GM23248 (cell line): Measurements from ENCODE around the gene MBD1. TPM values are rescaled to one million over a fixed set of nuclear protein-coding genes. Genes with fewer than 3 reads are reported as not detected.

Experiments used
- DNase-seq: peaks from one replicate; pipeline ENCODE4 v3.0.0-alpha.2; 2015
- H2AFZ ChIP-seq: fragments of 200-600 bp; sonication (generic); 2 replicates; pipeline ENCODE4 v1.6.1; 2016; ENCODE audit warnings: antibody characterized with exemption
- H3F3A ChIP-seq: fragments of 200-600 bp; sonication (generic); 2 replicates; pipeline ENCODE4 v1.6.1; 2016; ENCODE audit warnings: mild to moderate bottlenecking, antibody characterized with exemption, mixed run types; ENCODE audit not compliant: insufficient read depth
- H3K27ac ChIP-seq: fragments of 200-600 bp; sonication (generic); 2 replicates; pipeline ENCODE4 v1.5.1; 2016; ENCODE audit warnings: mild to moderate bottlenecking
- H3K27me3 ChIP-seq: fragments of 200-600 bp; sonication (generic); replicated peaks from 2 replicates; pipeline ENCODE4 v1.6.1; 2016; ENCODE audit warnings: mild to moderate bottlenecking; ENCODE audit not compliant: insufficient read depth
- H3K36me3 ChIP-seq: fragments of 200-600 bp; sonication (generic); 2 replicates; pipeline ENCODE4 v1.6.1; 2016; ENCODE audit warnings: low read depth, mild to moderate bottlenecking
- H3K4me1 ChIP-seq: fragments of 200-600 bp; sonication (generic); 2 replicates; pipeline ENCODE4 v1.6.1; 2016; ENCODE audit warnings: mild to moderate bottlenecking; ENCODE audit not compliant: insufficient read depth
- H3K4me2 ChIP-seq: fragments of 200-600 bp; sonication (generic); one replicate; pipeline ENCODE4 v1.6.1; 2016; ENCODE audit warnings: mild to moderate bottlenecking; ENCODE audit not compliant: unreplicated experiment
- H3K4me3 ChIP-seq: fragments of 200-600 bp; sonication (generic); 2 replicates; pipeline ENCODE4 v1.5.1; 2016; ENCODE audit warnings: mild to moderate bottlenecking
- H3K79me2 ChIP-seq: fragments of 200-600 bp; sonication (generic); 2 replicates; pipeline ENCODE4 v1.6.1; 2016; ENCODE audit warnings: mild to moderate bottlenecking; ENCODE audit not compliant: insufficient read depth
- H3K9ac ChIP-seq: fragments of 200-600 bp; sonication (generic); 2 replicates; pipeline ENCODE4 v1.6.1; 2016; ENCODE audit warnings: mild to moderate bottlenecking
- H3K9me2 ChIP-seq: fragments of 200-600 bp; sonication (generic); 2 replicates; pipeline ENCODE4 v1.6.1; 2016; ENCODE audit warnings: mixed run types, mild to moderate bottlenecking, moderate library complexity; ENCODE audit not compliant: insufficient read depth
- H3K9me3 ChIP-seq: fragments of 200-600 bp; sonication (generic); one replicate; pipeline ENCODE4 v1.6.1; 2017; ENCODE audit warnings: low read depth
- H4K20me1 ChIP-seq: fragments of 200-600 bp; sonication (generic); 2 replicates; pipeline ENCODE4 v1.6.0; 2016; ENCODE audit not compliant: insufficient read depth
- EZH2 ChIP-seq: fragments of 200-600 bp; sonication (generic); IDR thresholded peaks from 2 replicates; pipeline ENCODE4 v1.6.1; 2018; ENCODE audit warnings: antibody characterized with exemption, mild to moderate bottlenecking; ENCODE audit not compliant: insufficient read depth, poor library complexity, severe bottlenecking
- EZH2phosphoT487 ChIP-seq: fragments of 200-600 bp; sonication (generic); IDR thresholded peaks from 2 replicates; pipeline ENCODE4 v1.6.1; 2018; ENCODE audit warnings: antibody characterized with exemption, moderate library complexity, mild to moderate bottlenecking, low read depth; ENCODE audit not compliant: insufficient read depth
- WGBS, 2 experiments: methylation state at CpG; one replicate each; pipeline ENCODE4 v1.1.6; 2015 to 2017; ENCODE audit warnings: low lambda C conversion rate in 2 of 2, low coverage in 1 of 2; ENCODE audit errors: missing lambda C conversion rate in 2 of 2; 5-methylcytosine and 5-hydroxymethylcytosine counted together
- in situ Hi-C: fragments of 300-500 bp; cut with MboI; formaldehyde crosslinking; loops from 2 replicates; pipeline ENCODE4 v1.15.0; 2020
- polyA plus RNA-seq: library from polyadenylated mRNA; unstranded; fragments of >200 nt; fragmentation: Nextera tagmentation; extraction: Ambion mirVana; gene quantifications from 2 replicates; pipeline ENCODE4 v1.2.1, GENCODE V29; 2016
- total RNA-seq: library from RNA; depleted of rRNA; stranded (reverse); fragments of >200 nt; shearing (Covaris generic); gene quantifications from 2 replicates; pipeline ENCODE4 v1.2.3, GENCODE V29; 2014

The MBD1 gene
- total and polyA plus RNA-seq, 2 experiments from 2014 or later, result 36.2 to 68.0 TPM

GRCh38 chr18:50281972-50282520 is 723 bp upstream of the MBD1 start:
- no peak for TF ChIP-seq EZH2
- TF ChIP-seq EZH2phosphoT487, result no peak
- in situ Hi-C loops, result no loop called here
- WGBS, 2 experiments, result 34 to 40% methylated on average over 14 to 35 of the region's 35 CpGs

GRCh38 chr18:50280707-50281294 is 522 bp downstream of the MBD1 start:
- Histone ChIP-seq H3K9ac (peak overlapping the region; percentile 94), H3K9me2 (no peaks in the 10 kb centered on the region), H3K36me3 (peaks cover 13% of the 10 kb centered on the region; the same call in 1 of the 2 replicates), H3K79me2 (peaks cover 57% of the 10 kb centered on the region), H3K9me3 (no peaks in the 10 kb centered on the region), H3K27ac (peak overlapping the region; percentile 74), H3F3A (0 out of 2 replicates have a peak, but pooled peaks cover 4% of the 10 kb centered on the region), H4K20me1 (no peaks in the 10 kb centered on the region), H2AFZ (peak overlapping the region; percentile 87), H3K27me3 (no peaks in the 10 kb centered on the region), H3K4me2 (peak overlapping the region; percentile 98), H3K4me1 (peaks cover 20% of the 10 kb centered on the region; the same call in 1 of the 2 replicates), H3K4me3 (peak overlapping the region; percentile 92)
- 1% methylated on average over 16 of the region's 16 CpGs for WGBS, 2 experiments
- TF ChIP-seq EZH2, result no peak
- TF ChIP-seq EZH2phosphoT487, result no peak
- in situ Hi-C loops, result no loop called here
- DNase-seq, result peak; percentile 14

More at GRCh38 chr18:50281972-50282520, 723 bp upstream of the MBD1 start:
- no peaks in the 10 kb centered on the region for H3K27me3 ChIP-seq
- H3K9ac ChIP-seq, result peak overlapping the region; percentile 94
- H3K79me2 ChIP-seq, result peaks cover 58% of the 10 kb centered on the region
- peak overlapping the region; percentile 87 for H2AFZ ChIP-seq
- peak overlapping the region; percentile 57 for H3K27ac ChIP-seq
- H3K36me3 ChIP-seq, result peaks cover under 1% of the 10 kb centered on the region; the same call in 1 of the 2 replicates
- peaks cover 20% of the 10 kb centered on the region; the same call in 1 of the 2 replicates for H3K4me1 ChIP-seq
- no peak for DNase-seq
- H3K9me2 ChIP-seq, result no peaks in the 10 kb centered on the region
- H4K20me1 ChIP-seq, result no peaks in the 10 kb centered on the region
- H3F3A ChIP-seq, result 0 out of 2 replicates have a peak, but pooled peaks cover 4% of the 10 kb centered on the region
- H3K9me3 ChIP-seq, result no peaks in the 10 kb centered on the region
- H3K4me3 ChIP-seq, result peak overlapping the region; percentile 92
- peak overlapping the region; percentile 70 for H3K4me2 ChIP-seq

- Histone ChIP-seq H3K27ac (no peak overlapping the region), H2AFZ (no peak overlapping the region), H3K36me3 (peaks cover 17% of the 10 kb centered on the region; the same call in 1 of the 2 replicates), H3K4me2 (peak overlapping the region; percentile 98), H3K9me3 (no peaks in the 10 kb centered on the region), H3K27me3 (no peaks in the 10 kb centered on the region), H3K79me2 (peaks cover 57% of the 10 kb centered on the region), H3K9ac (peak overlapping the region; percentile 94; the same call in 1 of the 2 replicates), H3K9me2 (no peaks in the 10 kb centered on the region), H3K4me3 (peak overlapping the region; percentile 92), H3K4me1 (peaks cover 20% of the 10 kb centered on the region; the same call in 1 of the 2 replicates), H4K20me1 (no peaks in the 10 kb centered on the region), H3F3A (0 out of 2 replicates have a peak, but pooled peaks cover 4% of the 10 kb centered on the region)
- in situ Hi-C loops, result no loop called here
- no peak for DNase-seq
- TF ChIP-seq EZH2phosphoT487 (no peak), EZH2 (no peak)
- WGBS, 2 experiments, result 99% methylated on average over 7 of the region's 7 CpGs
These were observed 1.6 kb downstream of the MBD1 start for GRCh38 chr18:50279752-50280151.

GRCh38 chr18:50277942-50278341 is 3.4 kb downstream of the MBD1 start:
- DNase-seq, result peak; percentile 47
- in situ Hi-C loops, result no loop called here
- Histone ChIP-seq H3K4me1 (peaks cover 20% of the 10 kb centered on the region; the same call in 1 of the 2 replicates), H3K79me2 (peaks cover 57% of the 10 kb centered on the region), H4K20me1 (no peaks in the 10 kb centered on the region), H3K9ac (no peak overlapping the region), H3K27me3 (no peaks in the 10 kb centered on the region), H3F3A (0 out of 2 replicates have a peak, but pooled peaks cover 4% of the 10 kb centered on the region), H3K27ac (no peak overlapping the region), H2AFZ (no peak overlapping the region), H3K9me3 (no peaks in the 10 kb centered on the region), H3K9me2 (no peaks in the 10 kb centered on the region), H3K4me3 (no peak overlapping the region), H3K4me2 (no peak overlapping the region), H3K36me3 (peaks cover 17% of the 10 kb centered on the region; the same call in 1 of the 2 replicates)
- 67 to 68% methylated on average over 6 of the region's 6 CpGs for WGBS, 2 experiments
- TF ChIP-seq EZH2 (no peak), EZH2phosphoT487 (no peak)
